HCT116 (cell line): Measurements from ENCODE around the gene IGF2R. TPM values are rescaled to one million over a fixed set of nuclear protein-coding genes. Genes with fewer than 3 reads are reported as not detected.

Source experiments
- ATAC-seq: fragments of 200-7000 bp; cut with Tn5 transposase; 2 replicates; pipeline ENCODE4 v1.9.1; 2020; ENCODE audit warnings: mild to moderate bottlenecking, moderate library complexity
- BruUV-seq: library from RNA; stranded (reverse); fragments of 400-500 nt; replicated peaks from 2 replicates; lab custom pipeline; 2021; lab: Mats Ljungman, UMichigan
- CTCF ChIA-PET: fragments of 300-600 bp; sonication (Branson Sonifier 250); formaldehyde crosslinking; loops from one replicate; lab custom pipeline; 2021; ENCODE audit warnings: antibody characterized with exemption; lab: Charles Lee
- POLR2A ChIA-PET: fragments of 300-600, 350-600 bp; sonication (Branson Sonifier 250); formaldehyde crosslinking; loops from one replicate; lab custom pipeline; 2021; ENCODE audit warnings: antibody characterized with exemption; lab: Charles Lee
- RAD21 ChIA-PET, 2 experiments: fragments of 300-600 bp; sonication (Branson Sonifier 250); formaldehyde crosslinking; loops; one replicate each; lab custom pipeline; 2023; ENCODE audit warnings: low total read pairs in 2 of 2; ENCODE audit not compliant: uncharacterized antibody in 2 of 2, unreplicated experiment in 2 of 2, low non-redundant PET in 1 of 2; lab: Charles Lee
- DNase-seq: peaks from one replicate; pipeline ENCODE4 v3.0.0-alpha.2; 2010; ENCODE audit warnings: low read depth, low spot score
- H2AFZ ChIP-seq: fragments of 200-600 bp; shearing (Covaris generic), sonication (generic); 2 replicates; pipeline ENCODE4 v1.6.1; 2017; ENCODE audit warnings: low read depth, mixed run types, mixed read lengths, antibody characterized with exemption, low read length; ENCODE audit not compliant: poor library complexity, severe bottlenecking
- H3K27ac ChIP-seq: 2 replicates; pipeline ENCODE4 v1.5.1; 2012; ENCODE audit warnings: low read depth, low read length
- H3K27me3 ChIP-seq: fragments of 200-600 bp; sonication (generic); 2 replicates; pipeline ENCODE4 v1.6.1; 2016; ENCODE audit warnings: mixed run types, low read length, mixed read lengths; ENCODE audit not compliant: insufficient read depth
- H3K36me3 ChIP-seq, 2 experiments: fragments of 200-500 bp in 1 of 2; fragments of 200-600 bp in 1 of 2; sonication (Bioruptor generic) in 1 of 2; sonication (generic) in 1 of 2; 2 replicates each; pipeline versions ENCODE4 v1.5.1 to v1.6.1; 2014 to 2016; ENCODE audit warnings: low read length in 2 of 2, inconsistent platforms in 1 of 2, mixed read lengths in 1 of 2, mixed run types in 1 of 2; ENCODE audit not compliant: insufficient read depth in 2 of 2, control insufficient read depth in 1 of 2
- H3K4me1 ChIP-seq, 2 experiments: fragments of 200-600 bp in 1 of 2; sonication (generic) in 1 of 2; 2 replicates each; pipeline versions ENCODE4 v1.5.1 to v1.6.1; 2012 to 2017; ENCODE audit warnings: low read length in 2 of 2, inconsistent platforms in 1 of 2, mild to moderate bottlenecking in 1 of 2, mixed read lengths in 1 of 2, mixed run types in 1 of 2, moderate library complexity in 1 of 2; ENCODE audit not compliant: insufficient read depth in 2 of 2, control insufficient read depth in 1 of 2
- H3K4me2 ChIP-seq: fragments of 200-600 bp; sonication (generic); 2 replicates; pipeline ENCODE4 v1.6.1; 2017; ENCODE audit warnings: mixed run types, low read length, mixed read lengths
- H3K4me3 ChIP-seq, 2 experiments: fragments of 200-600 bp in 1 of 2; sonication (generic) in 1 of 2; replicated peaks in 1 of 2; 2 replicates each; pipeline ENCODE4 v1.5.1; 2011 to 2016; ENCODE audit warnings: low read length in 2 of 2, control low read depth in 1 of 2, low read depth in 1 of 2, mild to moderate bottlenecking in 1 of 2, mixed read lengths in 1 of 2, mixed run types in 1 of 2
- H3K79me2 ChIP-seq: fragments of 200-600 bp; sonication (generic); 2 replicates; pipeline ENCODE4 v1.6.1; 2017; ENCODE audit warnings: mild to moderate bottlenecking, mixed run types, low read length, moderate library complexity, mixed read lengths; ENCODE audit not compliant: insufficient read depth
- H3K9ac ChIP-seq: fragments of 200-600 bp; sonication (generic); 2 replicates; pipeline ENCODE4 v1.6.1; 2016; ENCODE audit warnings: low read length, mixed read lengths
- H3K9me2 ChIP-seq: fragments of 200-600 bp; sonication (generic), shearing (Covaris generic); 2 replicates; pipeline ENCODE4 v1.6.1; 2017; ENCODE audit warnings: mixed run types, mild to moderate bottlenecking, moderate library complexity; ENCODE audit not compliant: insufficient read depth
- H3K9me3 ChIP-seq, 2 experiments: fragments of 200-500 bp in 1 of 2; fragments of 200-600 bp in 1 of 2; sonication (Bioruptor generic) in 1 of 2; sonication (generic) in 1 of 2; 2 replicates each; pipeline ENCODE4 v1.6.1; 2014 to 2017; ENCODE audit warnings: low read length in 2 of 2, mixed read lengths in 2 of 2, inconsistent platforms in 1 of 2, low read depth in 1 of 2, mild to moderate bottlenecking in 1 of 2, mixed run types in 1 of 2, moderate library complexity in 1 of 2; ENCODE audit not compliant: control insufficient read depth in 1 of 2, insufficient read depth in 1 of 2
- H4K20me1 ChIP-seq: fragments of 200-600 bp; sonication (generic), shearing (Covaris generic); 2 replicates; pipeline ENCODE4 v1.6.1; 2017; ENCODE audit warnings: mixed run types, mild to moderate bottlenecking, moderate library complexity; ENCODE audit not compliant: insufficient read depth
- ATF3 ChIP-seq: IDR thresholded peaks from 2 replicates; pipeline ENCODE4 v1.6.1; 2012
- CBX3 ChIP-seq: IDR thresholded peaks from 2 replicates; pipeline ENCODE4 v1.6.1; 2012; ENCODE audit warnings: low read depth
- CEBPB ChIP-seq: IDR thresholded peaks from 2 replicates; pipeline ENCODE4 v1.6.1; 2012; ENCODE audit warnings: low read depth
- CTCF ChIP-seq, 3 experiments: fragments of 200-600 bp in 1 of 3; sonication (generic) in 1 of 3; IDR thresholded peaks in 2 of 3; conservative IDR thresholded peaks in 1 of 3; 2 replicates each; pipeline ENCODE4 v1.5.1; 2012 to 2017; ENCODE audit warnings: low read depth in 2 of 3, low read length in 2 of 3, antibody characterized with exemption in 1 of 3, borderline replicate concordance in 1 of 3, control low read depth in 1 of 3, mild to moderate bottlenecking in 1 of 3, mixed read lengths in 1 of 3, mixed run types in 1 of 3, moderate library complexity in 1 of 3; ENCODE audit not compliant: insufficient read depth in 1 of 3
- EGR1 ChIP-seq: IDR thresholded peaks from 2 replicates; pipeline ENCODE4 v1.6.1; 2012; ENCODE audit warnings: low read depth
- ELF1 ChIP-seq: IDR thresholded peaks from 2 replicates; pipeline ENCODE4 v1.6.1; 2012; ENCODE audit warnings: low read depth, borderline replicate concordance
- EZH2 ChIP-seq: fragments of 200-600 bp; sonication (generic); IDR thresholded peaks from 2 replicates; pipeline ENCODE4 v1.6.1; 2017; ENCODE audit warnings: antibody characterized with exemption, mixed run types
- EZH2phosphoT487 ChIP-seq: fragments of 200-600 bp; IDR thresholded peaks from 2 replicates; pipeline ENCODE4 v1.6.1; 2018; ENCODE audit warnings: antibody characterized with exemption, borderline replicate concordance
- JUND ChIP-seq: IDR thresholded peaks from 2 replicates; pipeline ENCODE4 v1.6.1; 2012
- MAX ChIP-seq: IDR thresholded peaks from 2 replicates; pipeline ENCODE4 v1.6.1; 2012
- POLR2A ChIP-seq: IDR thresholded peaks from 2 replicates; pipeline ENCODE4 v1.7.0; 2011; ENCODE audit warnings: borderline replicate concordance; ENCODE audit not compliant: insufficient read depth, insufficient read length; ENCODE audit errors: extremely low read depth
- POLR2AphosphoS5 ChIP-seq: IDR thresholded peaks from 2 replicates; pipeline ENCODE4 v1.6.1; 2011; ENCODE audit warnings: mild to moderate bottlenecking, low read depth, low read length, moderate library complexity
- SIN3A ChIP-seq: IDR thresholded peaks from 2 replicates; pipeline ENCODE4 v1.6.1; 2012; ENCODE audit warnings: low read depth
- TCF7L2 ChIP-seq: IDR thresholded peaks from 2 replicates; pipeline ENCODE4 v1.7.0; 2011; ENCODE audit warnings: borderline replicate concordance, inconsistent platforms; ENCODE audit not compliant: insufficient read depth, insufficient read length; ENCODE audit errors: extremely low read depth
- YY1 ChIP-seq: IDR thresholded peaks from 2 replicates; pipeline ENCODE4 v1.6.1; 2011; ENCODE audit warnings: low read length, low read depth, moderate library complexity, mild to moderate bottlenecking; ENCODE audit not compliant: insufficient replicate concordance; ENCODE audit errors: extremely low read depth
- ZFX ChIP-seq: fragments of 450-650 bp; IDR thresholded peaks from 2 replicates; pipeline ENCODE4 v1.6.1; 2017
- intact Hi-C: fragments of 100-400 bp; cut with micrococcal nuclease; formaldehyde crosslinking; loops from 2 replicates; pipeline ENCODE4 v1.10.0; 2022
- total RNA-seq: library from RNA; stranded (reverse); gene quantifications from one replicate; pipeline ENCODE4 v1.2.1, GENCODE V29; 2021; ENCODE audit not compliant: unreplicated experiment

IGF2R gene
- total RNA-seq, 1 experiment from 2014 or later = 37.0 TPM

GRCh38 chr6:160060920-160061447 lies 92.1 kb downstream of the IGF2R start:
- TF ChIP-seq ELF1 (no peak), EZH2phosphoT487 (no peak)
- Histone ChIP-seq H3K4me3 (no peak overlapping the region), H3K36me3 (peaks cover 5 to 35% of the 10 kb centered on the region in 2 experiments; a peak in 3 of 4 replicates), H4K20me1 (no peaks in the 10 kb centered on the region), H3K4me2 (no peak overlapping the region), H2AFZ (no peak overlapping the region), H3K9me2 (no peaks in the 10 kb centered on the region), H3K9ac (no peak overlapping the region), H3K27me3 (no peaks in the 10 kb centered on the region), H3K27ac (no peak overlapping the region), H3K9me3 (no peaks in the 10 kb centered on the region), H3K79me2 (no peaks in the 10 kb centered on the region), H3K4me1 (no peaks in the 10 kb centered on the region)
- RAD21 ChIA-PET = no interaction called here
- no peak for ATAC-seq
- intact Hi-C loops = no loop called here
- no TSS peak for BruUV-seq
- DNase-seq = no peak
- CTCF ChIA-PET = no interaction called here
- POLR2A ChIA-PET = no interaction called here

- ATAC-seq = no peak
- intact Hi-C loops = no loop called here
- Histone ChIP-seq H3K27me3 (no peaks in the 10 kb centered on the region), H3K27ac (no peak overlapping the region), H3K4me2 (no peak overlapping the region), H3K9me2 (no peaks in the 10 kb centered on the region), H2AFZ (no peak overlapping the region), H3K4me1 (no peaks in the 10 kb centered on the region), H4K20me1 (no peaks in the 10 kb centered on the region), H3K36me3 (peaks cover 5 to 25% of the 10 kb centered on the region in 2 experiments; a peak in 3 of 4 replicates), H3K9ac (no peak overlapping the region), H3K79me2 (no peaks in the 10 kb centered on the region), H3K9me3 (no peaks in the 10 kb centered on the region), H3K4me3 (no peak overlapping the region)
- no peak for TF ChIP-seq EGR1
- no peak for TF ChIP-seq EZH2phosphoT487
- no peak for TF ChIP-seq POLR2A
- TF ChIP-seq MAX = no peak
- TF ChIP-seq CEBPB = no peak
- TF ChIP-seq YY1 = no peak
- no peak for TF ChIP-seq POLR2AphosphoS5
- no peak for TF ChIP-seq JUND
- TF ChIP-seq CBX3 = no peak
- no peak for TF ChIP-seq TCF7L2
- no peak for TF ChIP-seq EZH2
- no peak for TF ChIP-seq SIN3A
- no peak for TF ChIP-seq CTCF (IDR thresholded peaks at IDR 0.05 in 2 of 3, conservative IDR thresholded peaks at IDR 0.05 in 1 of 3; ENCODE audit: borderline replicate concordance in 1 of 3, insufficient read depth in 1 of 3, low read depth in 2 of 3, low read length in 2 of 3)
- no peak for TF ChIP-seq ATF3
- TF ChIP-seq ZFX = no peak
- ChIA-PET POLR2A (no interaction called here), RAD21 (no interaction called here), CTCF (no interaction called here)
- BruUV-seq = no TSS peak
- no peak for DNase-seq
Observed at GRCh38 chr6:160063771-160064413, 95.0 kb downstream of the IGF2R start.
